SJCRH30 (cell line): Measurements from ENCODE around the gene SLC52A3. TPM values are rescaled to one million over a fixed set of nuclear protein-coding genes. Genes with fewer than 3 reads are reported as not detected.
A peak's percentile ranks its signal among the peaks of the same experiment; 100 is the strongest.

Experiments
- DNase-seq, 2 experiments: peaks; one replicate each; pipeline ENCODE4 v3.0.0-alpha.2; 2015 to 2020
- H3K27ac ChIP-seq: fragments of 250-450 bp; sonication (Bioruptor Pico); 2 replicates; pipeline ENCODE4 v1.5.1; 2020; ENCODE audit warnings: mild to moderate bottlenecking, moderate library complexity
- H3K27me3 ChIP-seq: fragments of 250-450 bp; sonication (Bioruptor Pico); 2 replicates; pipeline ENCODE4 v1.5.1; 2020; ENCODE audit warnings: mild to moderate bottlenecking, moderate library complexity
- H3K36me3 ChIP-seq: fragments of 250-450 bp; sonication (Bioruptor Pico); 2 replicates; pipeline ENCODE4 v1.5.1; 2020; ENCODE audit warnings: mild to moderate bottlenecking, moderate library complexity
- H3K4me1 ChIP-seq: fragments of 250-450 bp; sonication (Bioruptor Pico); 2 replicates; pipeline ENCODE4 v1.5.1; 2020; ENCODE audit warnings: mild to moderate bottlenecking, moderate library complexity
- H3K4me3 ChIP-seq: fragments of 250-450 bp; sonication (Bioruptor Pico); 2 replicates; pipeline ENCODE4 v1.5.1; 2020; ENCODE audit warnings: mild to moderate bottlenecking, moderate library complexity
- H3K9me3 ChIP-seq: fragments of 250-450 bp; sonication (Bioruptor Pico); replicated peaks from 2 replicates; pipeline ENCODE4 v1.5.1; 2020; ENCODE audit warnings: mild to moderate bottlenecking, moderate library complexity
- total RNA-seq: library from RNA; depleted of rRNA; stranded (reverse); fragments of >200 nt; shearing (Covaris generic); gene quantifications from 2 replicates; pipeline ENCODE4 v1.2.3, GENCODE V29; 2014

SLC52A3 gene
- total RNA-seq, 1 experiment from 2014 or later = not detected

DNA sequence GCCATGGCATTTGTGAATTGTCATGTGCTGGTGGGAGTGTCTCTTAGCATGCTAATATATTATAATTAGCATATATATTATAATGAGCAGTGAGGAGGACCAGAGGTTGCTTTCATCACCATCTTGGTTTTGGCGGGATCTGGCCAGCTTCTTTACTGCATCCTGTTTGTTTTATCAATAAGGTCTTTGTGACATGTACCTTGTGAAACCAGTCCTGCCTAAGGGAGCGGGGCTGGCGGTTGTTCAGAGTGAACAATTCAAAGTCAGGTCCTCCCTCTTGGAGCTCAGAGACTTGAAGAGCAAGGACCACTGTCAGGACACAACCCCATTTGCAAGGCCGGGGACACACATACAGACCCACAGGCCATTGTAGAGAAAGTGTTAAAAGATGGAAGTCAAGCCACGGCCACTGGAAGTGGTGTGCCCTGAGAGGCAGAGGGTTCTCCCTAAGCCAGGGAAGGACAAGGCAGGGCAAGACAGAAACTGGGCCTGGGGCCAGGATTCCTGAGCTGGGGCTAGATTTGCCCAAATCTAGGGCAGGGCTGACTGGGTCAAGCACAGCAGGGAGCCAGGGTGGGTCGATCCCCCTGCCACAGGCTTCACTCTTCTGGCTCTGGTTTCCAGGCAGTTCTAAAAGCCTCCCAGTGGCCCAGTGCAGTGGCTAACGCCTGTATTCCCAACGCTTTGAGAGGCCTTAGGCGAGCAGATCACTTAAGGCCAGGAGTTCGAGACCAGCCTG is 14.2 kb downstream of the SLC52A3 start:
- Histone ChIP-seq H3K4me3 (no peak overlapping the region), H3K27me3 (no peaks in the 10 kb centered on the region; the same call in 1 of the 2 replicates), H3K36me3 (no peaks in the 10 kb centered on the region), H3K9me3 (no peaks in the 10 kb centered on the region), H3K4me1 (no peaks in the 10 kb centered on the region), H3K27ac (no peak overlapping the region)
- DNase-seq = no peak

DNA sequence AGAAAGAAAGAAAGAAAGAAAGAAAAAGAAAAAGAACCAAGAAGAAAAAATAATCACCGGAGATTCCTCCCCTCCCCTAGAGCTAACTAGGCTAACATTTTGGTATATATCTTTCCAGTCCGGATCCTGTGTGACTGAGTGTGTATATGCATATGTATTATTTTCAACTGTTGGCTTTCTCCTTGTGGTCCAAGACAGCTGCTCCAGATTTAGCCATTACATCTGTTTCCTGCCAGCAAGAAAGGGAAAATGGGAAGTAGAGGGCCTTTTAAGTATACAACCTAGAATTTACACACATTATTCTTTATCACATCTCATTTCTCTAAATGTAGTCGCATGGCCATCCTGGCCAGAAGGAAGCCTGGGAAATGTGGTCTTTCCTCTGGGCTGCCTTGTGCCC is 15.2 kb downstream of the SLC52A3 start:
- no peaks in the 10 kb centered on the region for H3K4me1 ChIP-seq
- no peaks in the 10 kb centered on the region for H3K36me3 ChIP-seq
- no peaks in the 10 kb centered on the region for H3K9me3 ChIP-seq
- no peaks in the 10 kb centered on the region; the same call in 1 of the 2 replicates for H3K27me3 ChIP-seq
- no peak for DNase-seq
- no peak overlapping the region for H3K27ac ChIP-seq
- H3K4me3 ChIP-seq = no peak overlapping the region

DNA sequence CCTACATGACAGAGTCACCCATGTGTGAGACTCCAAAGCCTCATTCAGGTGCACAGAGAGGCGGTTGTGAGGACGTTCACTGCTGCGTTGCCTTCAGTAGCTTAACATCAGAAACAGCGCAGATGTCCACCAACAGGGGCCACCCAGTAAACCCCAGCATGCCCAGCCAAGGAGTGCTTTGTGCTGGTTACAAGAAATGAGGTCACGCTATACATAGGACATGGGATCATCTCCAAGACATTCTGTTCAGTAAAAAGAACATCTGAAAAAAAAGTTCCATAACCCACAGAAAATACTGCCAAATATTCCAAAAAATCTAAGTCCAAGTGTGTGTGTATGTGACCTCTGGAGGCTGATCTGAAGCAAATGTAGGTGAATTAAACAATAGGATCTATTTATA is 16.0 kb downstream of the SLC52A3 start:
- Histone ChIP-seq H3K36me3 (no peaks in the 10 kb centered on the region), H3K27me3 (no peaks in the 10 kb centered on the region; the same call in 1 of the 2 replicates), H3K4me1 (no peaks in the 10 kb centered on the region), H3K4me3 (no peak overlapping the region), H3K27ac (no peak overlapping the region), H3K9me3 (no peaks in the 10 kb centered on the region)
- no peak for DNase-seq

DNA sequence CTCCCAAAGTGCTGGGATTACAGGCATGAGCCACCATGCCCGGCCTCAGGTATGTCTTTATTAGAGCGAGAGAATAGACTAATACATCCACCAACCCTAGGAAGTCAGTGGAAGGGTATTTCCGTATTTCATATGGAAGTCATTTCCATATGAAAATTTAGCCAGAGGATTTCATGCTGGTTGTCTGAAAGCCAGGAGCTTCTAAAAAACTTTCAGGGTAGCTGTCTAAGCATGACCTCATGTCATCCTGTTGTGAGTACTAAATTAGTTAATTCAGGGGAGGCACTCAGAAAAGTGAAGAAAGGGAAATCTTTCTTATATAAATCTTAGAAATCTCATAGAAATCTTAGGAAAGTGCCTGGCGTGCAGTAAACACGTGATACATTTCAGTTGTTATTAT is 16.5 kb downstream of the SLC52A3 start:
- H3K27me3 ChIP-seq = no peaks in the 10 kb centered on the region; the same call in 1 of the 2 replicates
- no peaks in the 10 kb centered on the region for H3K9me3 ChIP-seq
- DNase-seq = no peak
- H3K4me1 ChIP-seq = no peaks in the 10 kb centered on the region
- H3K4me3 ChIP-seq = no peak overlapping the region
- H3K27ac ChIP-seq = no peak overlapping the region
- H3K36me3 ChIP-seq = no peaks in the 10 kb centered on the region

DNA sequence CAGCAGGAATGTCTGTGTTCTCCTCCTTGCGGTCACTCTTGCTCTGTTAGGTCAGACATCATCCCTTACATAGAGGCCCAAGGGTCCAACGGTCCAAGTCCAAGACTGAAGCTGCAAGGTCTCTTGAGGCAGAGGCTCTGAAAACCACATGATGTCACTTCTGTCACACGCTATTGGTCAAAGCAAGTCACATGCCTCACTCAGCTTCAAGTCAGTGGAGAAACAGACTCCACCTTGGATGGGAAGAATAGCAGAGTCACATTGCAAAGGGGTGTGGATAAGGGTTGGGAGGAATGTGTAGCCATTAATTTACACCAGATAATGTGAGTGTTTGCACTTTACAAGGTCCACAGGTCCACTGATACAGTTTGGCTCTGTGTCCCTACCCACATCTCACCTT is 17.5 kb downstream of the SLC52A3 start:
- Histone ChIP-seq H3K27ac (no peak overlapping the region), H3K4me3 (no peak overlapping the region)
- DNase-seq = no peak

DNA sequence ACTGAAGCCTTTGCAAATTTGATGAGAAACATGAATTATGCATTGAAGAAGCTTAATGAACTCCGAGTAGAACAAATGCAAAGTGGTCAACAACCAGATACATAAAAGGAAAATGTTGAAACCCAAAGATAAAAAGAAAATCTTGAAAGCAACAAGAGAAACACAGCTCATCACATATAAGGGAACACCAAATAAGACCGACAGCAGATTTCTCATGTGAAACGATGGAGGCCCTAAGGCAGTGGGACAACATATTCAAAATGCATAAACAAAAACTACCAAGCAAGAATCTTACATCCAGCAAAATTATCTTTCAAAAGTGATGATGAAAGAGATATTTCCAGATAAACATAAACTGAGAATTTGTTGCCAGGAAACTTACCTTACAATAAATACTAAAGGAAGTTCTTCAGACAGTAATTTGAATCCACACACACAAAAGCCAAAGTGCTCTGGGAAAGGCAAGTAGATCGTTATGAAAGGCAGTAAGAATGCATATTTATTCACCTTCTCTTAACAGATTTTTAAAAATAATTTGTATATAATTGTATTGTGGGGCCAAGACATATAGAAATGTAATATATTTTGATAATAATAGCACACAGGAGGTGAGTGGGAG is 22.5 kb downstream of the SLC52A3 start:
- no peaks in the 10 kb centered on the region for H3K36me3 ChIP-seq
- H3K4me3 ChIP-seq = no peak overlapping the region
- H3K27me3 ChIP-seq = no peaks in the 10 kb centered on the region
- DNase-seq = no peak
- no peak overlapping the region for H3K27ac ChIP-seq
- no peaks in the 10 kb centered on the region for H3K9me3 ChIP-seq
- H3K4me1 ChIP-seq = no peaks in the 10 kb centered on the region

More for the DNA sequence above, 17.5 kb downstream of the SLC52A3 start:
- H3K36me3 ChIP-seq = no peaks in the 10 kb centered on the region
- H3K4me1 ChIP-seq = no peaks in the 10 kb centered on the region
- H3K27me3 ChIP-seq = no peaks in the 10 kb centered on the region; the same call in 1 of the 2 replicates
- H3K9me3 ChIP-seq = no peaks in the 10 kb centered on the region

DNA sequence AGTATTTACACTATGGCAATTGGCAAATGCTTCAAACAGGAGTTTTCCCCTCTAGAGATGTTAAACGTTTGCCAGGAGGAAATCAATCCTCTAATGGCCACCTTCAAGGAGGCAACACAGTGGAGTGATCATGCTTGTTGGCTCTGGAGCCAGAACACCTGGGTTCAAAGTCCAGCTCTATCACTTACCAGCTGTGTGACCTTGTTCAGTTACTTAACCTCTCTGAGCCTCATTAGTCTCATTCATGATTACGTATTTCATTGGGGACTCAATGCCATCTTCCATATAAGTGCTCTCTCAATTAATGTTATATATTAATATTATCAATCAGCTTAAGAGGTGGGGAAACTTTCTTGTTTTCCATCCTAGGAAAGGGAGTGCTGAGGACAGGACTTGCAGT is 26.1 kb downstream of the SLC52A3 start:
- H3K4me1 ChIP-seq = no peaks in the 10 kb centered on the region
- no peak for DNase-seq
- H3K36me3 ChIP-seq = no peaks in the 10 kb centered on the region
- no peaks in the 10 kb centered on the region for H3K27me3 ChIP-seq
- no peak overlapping the region for H3K4me3 ChIP-seq
- H3K27ac ChIP-seq = no peak overlapping the region
- H3K9me3 ChIP-seq = no peaks in the 10 kb centered on the region

DNA sequence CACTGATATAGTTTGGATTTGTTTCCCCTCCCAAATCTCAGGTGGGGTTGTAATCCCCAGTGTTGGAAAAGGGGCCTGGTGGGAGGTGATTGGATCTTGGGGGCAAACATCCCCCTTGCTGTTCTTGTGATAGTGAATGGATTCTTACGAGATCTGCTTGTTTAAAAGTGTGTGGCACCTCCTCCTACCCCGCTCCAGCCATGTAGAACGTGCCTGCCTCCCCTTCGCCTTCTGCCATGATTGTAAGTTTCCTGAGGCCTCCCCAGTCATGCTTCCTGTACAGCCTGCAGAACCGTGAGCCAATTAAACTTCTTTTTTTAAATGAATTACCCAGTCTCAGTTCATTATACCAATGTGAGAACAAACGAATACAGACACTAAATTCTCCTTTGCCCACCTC is 26.7 kb downstream of the SLC52A3 start:
- no peaks in the 10 kb centered on the region for H3K9me3 ChIP-seq
- no peaks in the 10 kb centered on the region for H3K4me1 ChIP-seq
- no peak overlapping the region for H3K27ac ChIP-seq
- H3K4me3 ChIP-seq = no peak overlapping the region
- H3K36me3 ChIP-seq = no peaks in the 10 kb centered on the region
- no peak for DNase-seq
- H3K27me3 ChIP-seq = no peaks in the 10 kb centered on the region

DNA sequence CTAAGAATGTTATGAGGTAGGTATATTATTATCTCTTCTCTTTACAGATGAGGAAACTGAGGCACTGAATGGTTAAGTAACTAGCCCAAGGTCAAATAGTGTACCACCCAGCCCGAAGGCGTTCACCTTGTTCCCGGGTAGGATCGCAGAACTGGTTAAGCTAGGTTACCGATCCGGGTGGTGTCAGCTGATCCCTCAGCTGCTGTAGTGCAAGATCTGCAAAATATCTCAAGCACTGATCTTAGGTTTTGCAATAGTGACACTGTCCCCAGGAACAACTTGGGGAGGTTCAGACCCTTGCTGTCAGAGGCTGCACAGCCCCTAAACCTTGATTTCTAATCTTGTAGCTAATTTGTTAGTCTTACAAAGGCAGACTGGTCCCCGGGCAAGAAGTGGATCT is 28.1 kb downstream of the SLC52A3 start:
- Histone ChIP-seq H3K4me1 (no peaks in the 10 kb centered on the region), H3K36me3 (no peaks in the 10 kb centered on the region), H3K4me3 (no peak overlapping the region), H3K27ac (no peak overlapping the region), H3K9me3 (no peaks in the 10 kb centered on the region), H3K27me3 (no peaks in the 10 kb centered on the region)
- no peak for DNase-seq

DNA sequence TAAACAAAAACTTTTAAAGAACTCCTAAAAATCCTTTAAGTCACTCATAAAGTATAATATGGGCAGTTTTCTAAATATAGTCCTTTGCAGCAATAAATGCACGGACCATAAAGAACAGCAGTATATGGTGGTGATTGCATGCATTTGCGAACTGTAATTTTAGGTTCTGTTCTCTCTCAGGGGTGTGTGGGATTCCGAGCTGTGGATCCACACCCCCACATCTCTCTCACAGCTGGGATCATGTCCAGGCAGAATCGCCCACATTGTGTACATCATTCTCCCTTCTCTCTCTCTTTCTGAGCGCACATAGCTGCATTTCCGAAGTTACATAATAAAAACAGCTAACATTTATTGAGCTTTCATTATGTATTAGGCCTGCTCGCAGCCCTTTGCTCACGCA is 28.6 kb downstream of the SLC52A3 start:
- Histone ChIP-seq H3K9me3 (no peaks in the 10 kb centered on the region), H3K27me3 (no peaks in the 10 kb centered on the region), H3K36me3 (no peaks in the 10 kb centered on the region)

DNA sequence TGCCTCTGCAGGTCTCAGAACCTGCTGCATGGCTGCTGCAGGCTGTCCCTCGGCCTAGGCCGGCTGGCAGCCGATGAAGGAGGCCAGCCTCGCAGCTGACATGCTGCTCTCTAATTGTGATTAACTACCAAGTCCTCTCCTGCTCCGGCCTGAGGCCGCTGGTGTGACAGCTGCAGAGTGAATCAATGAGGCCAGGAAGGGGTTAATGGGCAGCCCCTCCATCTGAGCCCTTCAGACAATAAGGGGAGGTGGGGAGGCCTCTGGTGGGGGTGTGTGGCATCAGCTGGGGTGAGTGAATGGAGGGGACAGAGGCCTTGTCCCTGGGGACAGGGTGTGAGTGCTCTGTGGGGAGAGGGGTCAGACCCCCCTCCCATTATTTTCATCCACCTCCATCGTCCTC is 34.4 kb downstream of the SLC52A3 start:
- DNase-seq = no peak
- Histone ChIP-seq H3K9me3 (no peaks in the 10 kb centered on the region), H3K27me3 (0 out of 2 replicates have a peak, but pooled peaks cover 4% of the 10 kb centered on the region), H3K27ac (no peak overlapping the region), H3K36me3 (no peaks in the 10 kb centered on the region), H3K4me3 (no peak overlapping the region), H3K4me1 (no peaks in the 10 kb centered on the region)

More for the DNA sequence above, 28.6 kb downstream of the SLC52A3 start:
- no peak for DNase-seq
- no peak overlapping the region for H3K4me3 ChIP-seq
- no peaks in the 10 kb centered on the region for H3K4me1 ChIP-seq
- no peak overlapping the region for H3K27ac ChIP-seq

DNA sequence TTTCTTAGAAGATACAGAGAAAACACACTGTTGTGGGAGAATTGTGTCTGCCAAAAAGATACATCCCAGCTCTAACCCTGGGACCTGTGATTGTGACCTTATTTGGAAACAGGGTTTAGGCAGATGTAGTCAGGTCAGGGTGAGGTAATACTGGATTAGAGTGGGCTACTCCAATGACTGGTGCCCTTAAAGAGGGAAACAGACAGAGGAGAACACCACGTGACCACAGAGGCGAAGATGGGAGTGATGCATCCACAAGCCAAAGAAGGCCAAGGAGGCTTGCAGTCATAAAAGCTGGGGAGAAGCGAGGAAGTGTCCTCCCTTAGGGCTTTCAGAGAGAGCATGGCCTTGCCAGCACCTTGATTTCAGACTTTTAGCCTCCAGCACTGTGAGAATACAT is 35.6 kb downstream of the SLC52A3 start:
- Histone ChIP-seq H3K4me1 (no peaks in the 10 kb centered on the region), H3K9me3 (no peaks in the 10 kb centered on the region), H3K4me3 (no peak overlapping the region), H3K27ac (no peak overlapping the region), H3K36me3 (no peaks in the 10 kb centered on the region), H3K27me3 (0 out of 2 replicates have a peak, but pooled peaks cover 4% of the 10 kb centered on the region)
- DNase-seq = no peak

DNA sequence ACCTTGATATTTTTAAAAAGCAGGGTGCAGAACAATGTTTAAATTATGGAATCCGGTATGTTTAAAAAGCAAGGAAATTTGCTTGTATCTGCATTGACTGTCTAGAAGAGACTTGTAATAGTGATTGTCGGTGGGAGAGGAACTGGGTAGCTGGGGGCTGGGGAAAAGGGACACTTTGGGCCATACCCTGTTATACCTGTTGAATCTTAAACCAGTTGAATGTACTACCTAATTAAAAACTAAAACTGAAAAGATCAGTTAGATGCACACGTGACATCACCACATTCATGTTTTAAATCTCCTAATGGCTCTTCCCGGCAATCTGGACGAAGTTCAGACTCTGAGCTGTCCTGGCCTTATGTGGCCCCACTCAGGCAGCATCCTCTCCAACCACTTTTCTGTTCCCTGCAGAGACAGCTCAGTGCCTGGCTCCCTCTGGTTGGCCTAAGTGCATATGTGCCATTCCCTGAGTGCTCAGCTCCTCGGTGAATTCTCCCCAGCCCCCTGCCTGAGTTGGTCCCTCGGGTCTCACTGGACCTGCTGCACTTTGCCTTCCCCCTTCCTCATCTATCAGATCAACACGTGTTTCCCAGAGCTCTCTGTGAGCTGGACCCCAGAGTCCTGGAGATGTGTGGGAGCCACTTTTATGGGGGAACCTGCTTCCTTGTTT is 36.3 kb downstream of the SLC52A3 start:
- no peak for DNase-seq
- Histone ChIP-seq H3K4me3 (no peak overlapping the region), H3K36me3 (no peaks in the 10 kb centered on the region), H3K27ac (no peak overlapping the region), H3K4me1 (no peaks in the 10 kb centered on the region), H3K27me3 (0 out of 2 replicates have a peak, but pooled peaks cover 4% of the 10 kb centered on the region), H3K9me3 (no peaks in the 10 kb centered on the region)

DNA sequence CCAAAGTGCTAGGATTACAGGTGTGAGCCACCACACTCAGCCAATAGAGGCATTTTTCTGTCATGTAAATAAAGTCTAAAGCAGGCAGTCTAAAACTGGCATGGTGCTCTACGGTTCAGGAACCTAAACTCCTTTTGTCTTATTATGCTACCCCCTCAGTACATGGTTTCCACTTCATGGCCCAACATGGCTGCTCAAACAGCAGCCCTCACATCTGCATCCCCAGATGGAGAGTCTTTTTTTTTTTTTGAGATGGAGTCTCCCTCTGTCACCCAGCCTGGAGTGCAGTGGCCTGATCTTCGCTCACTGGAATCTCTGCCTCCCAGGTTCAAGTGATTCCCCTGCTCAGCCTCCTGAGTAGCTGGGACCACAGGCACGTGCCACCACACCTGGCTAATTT is 38.3 kb downstream of the SLC52A3 start:
- no peak overlapping the region for H3K4me3 ChIP-seq
- 0 out of 2 replicates have a peak, but pooled peaks cover 4% of the 10 kb centered on the region for H3K27me3 ChIP-seq
- H3K4me1 ChIP-seq = no peaks in the 10 kb centered on the region
- no peak for DNase-seq
- no peak overlapping the region for H3K27ac ChIP-seq
- H3K36me3 ChIP-seq = no peaks in the 10 kb centered on the region
- H3K9me3 ChIP-seq = no peaks in the 10 kb centered on the region

DNA sequence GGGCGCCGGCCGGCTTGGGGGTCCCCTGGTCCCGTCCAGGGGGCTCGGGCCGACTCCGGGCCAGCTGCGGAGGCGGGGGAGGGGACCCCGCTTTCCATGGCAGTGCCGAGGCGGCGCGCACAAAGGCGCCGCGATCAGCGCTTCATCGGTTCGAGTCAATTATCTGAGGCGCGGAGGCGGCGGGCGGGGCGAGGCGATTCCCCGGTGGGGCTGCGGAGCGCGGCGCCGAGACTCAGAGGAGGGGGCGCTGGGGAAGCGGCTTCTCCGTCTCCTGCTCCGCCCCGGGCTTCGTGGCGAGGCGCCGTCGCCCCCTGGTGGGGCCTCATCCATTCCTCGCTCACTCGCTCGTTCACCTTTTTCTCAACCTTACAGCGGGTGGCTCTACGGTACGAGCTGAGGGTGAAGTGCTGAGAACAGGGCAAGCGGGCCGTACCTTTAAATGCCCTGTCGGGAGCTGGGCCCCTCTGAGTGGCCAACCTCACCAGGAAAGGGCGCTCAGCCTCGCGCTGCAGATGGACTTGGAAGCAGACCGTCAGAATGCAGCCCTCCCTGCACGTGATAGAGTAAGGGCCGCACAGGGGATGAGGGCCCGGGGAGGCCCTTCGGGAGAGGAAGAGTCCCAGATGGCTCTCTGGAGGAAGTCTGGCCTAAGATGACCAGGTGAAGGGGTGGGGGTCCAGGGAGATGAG is 39.9 kb downstream of the SLC52A3 start:
- DNase-seq = peak; percentile 24 to 27
- H3K27me3 ChIP-seq = no peaks in the 10 kb centered on the region

More for the DNA sequence above, 39.9 kb downstream of the SLC52A3 start:
- Histone ChIP-seq H3K9me3 (no peaks in the 10 kb centered on the region), H3K27ac (no peak overlapping the region), H3K4me1 (no peaks in the 10 kb centered on the region), H3K4me3 (no peak overlapping the region), H3K36me3 (no peaks in the 10 kb centered on the region)
